ENCODE data around the gene PGA5.
"Not testable (repeated sequence)": the region's sequence is repeated elsewhere in the genome, so short reads cannot be mapped to it uniquely, and the experiment has no call there.

- TF ChIP-seq POLR2A, CTCF (IDR thresholded peaks at IDR 0.05): not testable (repeated sequence)
Measured at GRCh38 chr11:61241526-61241925, 551 bp downstream of the PGA5 start.
